ENCODE data around the gene RNF144A. TPM values are rescaled to one million over a fixed set of nuclear protein-coding genes. Genes with fewer than 3 reads are reported as not detected.

RNF144A gene
- total RNA-seq, 2 experiments from 2014 or later, result 49.0 to 50.6 TPM

GRCh38 chr2:7025082-7025481, 107.9 kb downstream of the RNF144A start:
- peaks cover 36% of the 10 kb centered on the region for H3K36me3 Mint-ChIP-seq (ENCODE audit: low read depth)
- intact Hi-C loops (cut with micrococcal nuclease), result no loop called here
- no peak overlapping the region for H3K27ac Mint-ChIP-seq
- no peaks in the 10 kb centered on the region for H3K27me3 Mint-ChIP-seq (ENCODE audit: low read depth)
- no peak for DNase-seq
- no peaks in the 10 kb centered on the region for H3K9me3 Mint-ChIP-seq
- H3K4me3 Mint-ChIP-seq, result no peak overlapping the region
- H3K4me1 Mint-ChIP-seq (ENCODE audit: low read depth), result no peaks in the 10 kb centered on the region
- CTCF ChIA-PET, result interaction anchor here (1.0 kb wide), 1 partner anchor 107 kb away, joined by 4 read pairs; no protein-coding TSS in a partner anchor

GRCh38 chr2:7026742-7027141, 109.5 kb downstream of the RNF144A start:
- CTCF ChIA-PET, result interaction anchor here (1.4 kb wide), 1 partner anchor 130 kb away, joined by 4 read pairs; no protein-coding TSS in a partner anchor
- intact Hi-C loops (cut with micrococcal nuclease), result no loop called here
- H3K36me3 Mint-ChIP-seq (ENCODE audit: low read depth), result peaks cover 35% of the 10 kb centered on the region
- H3K27ac Mint-ChIP-seq, result no peak overlapping the region
- peaks cover 5% of the 10 kb centered on the region for H3K4me1 Mint-ChIP-seq (ENCODE audit: low read depth)
- H3K4me3 Mint-ChIP-seq, result no peak overlapping the region
- H3K27me3 Mint-ChIP-seq (ENCODE audit: low read depth), result no peaks in the 10 kb centered on the region
- no peaks in the 10 kb centered on the region for H3K9me3 Mint-ChIP-seq
- DNase-seq, result no peak

- intact Hi-C loops (cut with micrococcal nuclease), result no loop called here
- H3K4me3 Mint-ChIP-seq, result no peak overlapping the region
- no peak overlapping the region for H3K27ac Mint-ChIP-seq
- H3K4me1 Mint-ChIP-seq (ENCODE audit: low read depth), result peaks cover 5% of the 10 kb centered on the region
- CTCF ChIA-PET, result interaction anchor here (1.4 kb wide), 1 partner anchor 130 kb away, joined by 4 read pairs; no protein-coding TSS in a partner anchor
- no peaks in the 10 kb centered on the region for H3K27me3 Mint-ChIP-seq (ENCODE audit: low read depth)
- H3K9me3 Mint-ChIP-seq, result no peaks in the 10 kb centered on the region
- DNase-seq, result no peak
- peaks cover 35% of the 10 kb centered on the region for H3K36me3 Mint-ChIP-seq (ENCODE audit: low read depth)
Measured at GRCh38 chr2:7027411-7027810, 110.2 kb downstream of the RNF144A start.

- CTCF ChIA-PET, result interaction anchor here (0.7 to 6.4 kb wide), 5 partner anchors 14 to 202 kb away, joined by 3 to 32 read pairs (median 4); no protein-coding TSS in a partner anchor
- H3K4me3 Mint-ChIP-seq, result no peak overlapping the region
- no peak for DNase-seq
- no peaks in the 10 kb centered on the region for H3K27me3 Mint-ChIP-seq (ENCODE audit: low read depth)
- intact Hi-C loops (cut with micrococcal nuclease), result no loop called here
- peaks cover 6% of the 10 kb centered on the region for H3K4me1 Mint-ChIP-seq (ENCODE audit: low read depth)
- no peaks in the 10 kb centered on the region for H3K9me3 Mint-ChIP-seq
- no peak overlapping the region for H3K27ac Mint-ChIP-seq
- H3K36me3 Mint-ChIP-seq (ENCODE audit: low read depth), result peaks cover 39% of the 10 kb centered on the region
Measured at GRCh38 chr2:7027956-7028655, 110.9 kb downstream of the RNF144A start.

GRCh38 chr2:7028846-7029245, 111.6 kb downstream of the RNF144A start:
- H3K36me3 Mint-ChIP-seq (ENCODE audit: low read depth), result peaks cover 40% of the 10 kb centered on the region
- H3K4me1 Mint-ChIP-seq (ENCODE audit: low read depth), result peaks cover 6% of the 10 kb centered on the region
- no peak overlapping the region for H3K4me3 Mint-ChIP-seq
- CTCF ChIA-PET, result interaction anchor here (0.9 to 6.4 kb wide), 3 partner anchors 16 to 203 kb away, joined by 3 to 32 read pairs (median 5); no protein-coding TSS in a partner anchor
- no peak for DNase-seq
- H3K27me3 Mint-ChIP-seq (ENCODE audit: low read depth), result no peaks in the 10 kb centered on the region
- H3K27ac Mint-ChIP-seq, result no peak overlapping the region
- intact Hi-C loops (cut with micrococcal nuclease), result no loop called here
- no peaks in the 10 kb centered on the region for H3K9me3 Mint-ChIP-seq

GRCh38 chr2:7029291-7030059, 112.3 kb downstream of the RNF144A start:
- Mint-ChIP-seq H3K27me3 (ENCODE audit: low read depth) (no peaks in the 10 kb centered on the region), H3K9me3 (no peaks in the 10 kb centered on the region), H3K4me1 (ENCODE audit: low read depth) (peaks cover 6% of the 10 kb centered on the region), H3K36me3 (ENCODE audit: low read depth) (peaks cover 40% of the 10 kb centered on the region), H3K4me3 (no peak overlapping the region), H3K27ac (no peak overlapping the region)
- CTCF ChIA-PET, result interaction anchor here (2.1 to 6.4 kb wide), 2 partner anchors 15 to 132 kb away, joined by 5 to 32 read pairs; no protein-coding TSS in a partner anchor
- DNase-seq, result no peak
- intact Hi-C loops (cut with micrococcal nuclease), result no loop called here

- DNase-seq, result no peak
- no peaks in the 10 kb centered on the region for H3K27me3 Mint-ChIP-seq (ENCODE audit: low read depth)
- H3K36me3 Mint-ChIP-seq (ENCODE audit: low read depth), result peaks cover 35% of the 10 kb centered on the region
- CTCF ChIA-PET, result interaction anchor here (1.5 to 6.4 kb wide), 2 partner anchors 14 to 16 kb away, joined by 4 to 32 read pairs; no protein-coding TSS in a partner anchor
- peaks cover 6% of the 10 kb centered on the region for H3K4me1 Mint-ChIP-seq (ENCODE audit: low read depth)
- intact Hi-C loops (cut with micrococcal nuclease), result no loop called here
- H3K4me3 Mint-ChIP-seq, result no peak overlapping the region
- no peak overlapping the region for H3K27ac Mint-ChIP-seq
- H3K9me3 Mint-ChIP-seq, result no peaks in the 10 kb centered on the region
Measured at GRCh38 chr2:7030810-7031209, 113.6 kb downstream of the RNF144A start.

- Mint-ChIP-seq H3K27me3 (ENCODE audit: low read depth) (no peaks in the 10 kb centered on the region), H3K9me3 (no peaks in the 10 kb centered on the region), H3K27ac (peak overlapping the region; percentile 57), H3K4me3 (no peak overlapping the region), H3K4me1 (ENCODE audit: low read depth) (peaks cover 6% of the 10 kb centered on the region), H3K36me3 (ENCODE audit: low read depth) (peaks cover 35% of the 10 kb centered on the region)
- peak; percentile 46 for DNase-seq
- CTCF ChIA-PET, result interaction anchor here (0.8 to 6.4 kb wide), 4 partner anchors 13 to 136 kb away, joined by 4 to 32 read pairs (median 6); no protein-coding TSS in a partner anchor
- intact Hi-C loops (cut with micrococcal nuclease), result no loop called here
Measured at GRCh38 chr2:7031547-7032245, 114.5 kb downstream of the RNF144A start.

GRCh38 chr2:7032371-7032770, 115.2 kb downstream of the RNF144A start:
- intact Hi-C loops (cut with micrococcal nuclease), result no loop called here
- H3K4me1 Mint-ChIP-seq (ENCODE audit: low read depth), result peaks cover 6% of the 10 kb centered on the region
- no peaks in the 10 kb centered on the region for H3K27me3 Mint-ChIP-seq (ENCODE audit: low read depth)
- no peak overlapping the region for H3K27ac Mint-ChIP-seq
- DNase-seq, result no peak
- H3K9me3 Mint-ChIP-seq, result no peaks in the 10 kb centered on the region
- peaks cover 34% of the 10 kb centered on the region for H3K36me3 Mint-ChIP-seq (ENCODE audit: low read depth)
- CTCF ChIA-PET, result interaction anchor here (1.3 to 6.4 kb wide), 2 partner anchors 12 to 136 kb away, joined by 6 to 32 read pairs; no protein-coding TSS in a partner anchor
- H3K4me3 Mint-ChIP-seq, result no peak overlapping the region

- Mint-ChIP-seq H3K27me3 (ENCODE audit: low read depth) (no peaks in the 10 kb centered on the region), H3K27ac (no peak overlapping the region), H3K9me3 (no peaks in the 10 kb centered on the region), H3K4me1 (ENCODE audit: low read depth) (peaks cover 6% of the 10 kb centered on the region), H3K4me3 (no peak overlapping the region), H3K36me3 (ENCODE audit: low read depth) (peaks cover 33% of the 10 kb centered on the region)
- intact Hi-C loops (cut with micrococcal nuclease), result no loop called here
- CTCF ChIA-PET, result interaction anchor here (1.5 to 6.4 kb wide), 2 partner anchors 11 to 136 kb away, joined by 5 to 32 read pairs; no protein-coding TSS in a partner anchor
- DNase-seq, result no peak
Measured at GRCh38 chr2:7033136-7033960, 116.1 kb downstream of the RNF144A start.

- H3K27ac Mint-ChIP-seq, result no peak overlapping the region
- no peak for DNase-seq
- CTCF ChIA-PET, result interaction anchor here (0.6 to 6.4 kb wide), 3 partner anchors 10 to 137 kb away, joined by 3 to 32 read pairs (median 5); no protein-coding TSS in a partner anchor
- no peaks in the 10 kb centered on the region for H3K9me3 Mint-ChIP-seq
- H3K27me3 Mint-ChIP-seq (ENCODE audit: low read depth), result no peaks in the 10 kb centered on the region
- peaks cover 32% of the 10 kb centered on the region for H3K36me3 Mint-ChIP-seq (ENCODE audit: low read depth)
- no peak overlapping the region for H3K4me3 Mint-ChIP-seq
- H3K4me1 Mint-ChIP-seq (ENCODE audit: low read depth), result peaks cover 6% of the 10 kb centered on the region
- intact Hi-C loops (cut with micrococcal nuclease), result no loop called here
Measured at GRCh38 chr2:7034303-7034702, 117.1 kb downstream of the RNF144A start.
